A673 (cell line): ENCODE data around the gene FCN3.

ENCODE experiments used
- CTCF ChIP-seq: fragments of 300-800, 200-600 bp; sonication (generic); conservative IDR thresholded peaks from 2 replicates; pipeline ENCODE4 v1.5.1; 2017; ENCODE audit warnings: low read depth, mild to moderate bottlenecking, antibody characterized with exemption, low read length, moderate library complexity, mixed read lengths
- EZH2 ChIP-seq: fragments of 200-600 bp; sonication (generic); IDR thresholded peaks from 2 replicates; pipeline ENCODE4 v1.6.1; 2017; ENCODE audit warnings: borderline replicate concordance, low read depth, mild to moderate bottlenecking, mixed read lengths, antibody characterized with exemption, low read length; ENCODE audit not compliant: poor library complexity, severe bottlenecking

DNA sequence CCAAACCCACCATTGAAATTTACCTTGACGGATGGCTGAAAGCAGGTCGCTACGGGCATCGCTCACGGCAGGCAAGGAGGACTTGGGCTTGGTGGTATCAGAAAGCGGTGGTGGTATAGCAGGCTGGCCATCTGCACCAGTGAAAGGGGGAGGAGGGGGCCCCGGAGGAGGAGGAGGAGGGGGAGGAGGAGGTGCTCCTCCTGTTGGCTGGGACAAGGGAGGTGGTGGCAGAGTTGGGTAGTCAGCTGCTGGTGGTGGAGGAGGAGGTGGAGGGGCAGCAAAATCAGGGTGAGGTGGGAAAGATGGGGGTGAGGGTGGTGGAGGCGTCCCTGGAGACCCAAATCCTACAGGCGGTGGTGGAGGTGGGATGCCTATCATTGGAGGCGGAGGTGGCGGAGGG is 35.0 kb upstream of the FCN3 start:
- TF ChIP-seq EZH2, result no peak
- TF ChIP-seq CTCF, result no peak
